Activated gamma-delta T cell (primary cell): ENCODE data around the gene KLHL17.

Experiments
- DNase-seq: peaks from one replicate; lab custom pipeline; 2025; lab: John Stamatoyannopoulos, UW

KLHL17 gene

DNA sequence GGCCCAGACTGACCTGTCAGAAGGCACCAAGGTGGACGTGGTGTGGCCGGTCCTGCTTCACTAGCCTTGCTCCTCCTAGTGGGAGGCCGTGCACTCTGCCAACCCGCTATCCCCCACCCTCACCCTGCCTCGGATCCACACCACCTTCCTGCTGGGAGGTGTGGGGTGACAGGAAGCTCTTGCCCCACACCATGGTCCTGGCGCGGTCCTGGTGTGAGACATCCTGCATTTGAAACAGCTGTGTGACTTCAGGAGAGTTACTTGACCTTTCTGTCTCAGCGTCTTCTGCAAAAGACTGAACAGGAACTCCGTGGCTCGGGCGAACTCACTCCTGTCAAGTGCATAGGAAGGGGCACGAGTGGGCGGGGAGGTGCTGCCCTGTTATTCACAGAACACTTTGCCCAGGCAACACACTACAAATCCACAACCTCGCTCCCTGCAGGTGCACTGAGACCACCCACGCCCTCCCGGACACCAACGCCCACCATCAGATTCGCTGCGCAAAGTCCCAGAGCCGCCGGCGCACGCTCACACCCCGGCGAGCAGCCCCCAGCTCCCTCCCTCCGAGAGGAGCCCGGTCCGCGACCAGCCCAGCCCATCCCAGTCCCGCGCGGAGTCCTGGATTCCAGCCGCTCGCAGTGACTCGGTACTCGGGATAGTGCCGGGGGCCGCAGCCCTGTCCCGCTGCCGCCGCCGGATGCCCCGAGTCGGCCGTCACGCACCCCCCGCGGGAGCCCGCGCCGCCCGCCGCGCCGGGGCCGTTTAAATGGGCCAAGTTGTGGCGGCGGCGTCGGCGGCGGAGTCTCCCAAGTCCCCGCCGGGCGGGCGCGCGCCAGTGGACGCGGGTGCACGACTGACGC, 37.0 kb upstream of the KLHL17 start, which contains the start of gene SAMD11:
Gene SAMD11 (plus strand): TSS at position 793 of the 860 bp plus-strand sequence. CDS start 509 bp downstream, outside the sequence.
- DNase-seq: peak; percentile 58

DNA sequence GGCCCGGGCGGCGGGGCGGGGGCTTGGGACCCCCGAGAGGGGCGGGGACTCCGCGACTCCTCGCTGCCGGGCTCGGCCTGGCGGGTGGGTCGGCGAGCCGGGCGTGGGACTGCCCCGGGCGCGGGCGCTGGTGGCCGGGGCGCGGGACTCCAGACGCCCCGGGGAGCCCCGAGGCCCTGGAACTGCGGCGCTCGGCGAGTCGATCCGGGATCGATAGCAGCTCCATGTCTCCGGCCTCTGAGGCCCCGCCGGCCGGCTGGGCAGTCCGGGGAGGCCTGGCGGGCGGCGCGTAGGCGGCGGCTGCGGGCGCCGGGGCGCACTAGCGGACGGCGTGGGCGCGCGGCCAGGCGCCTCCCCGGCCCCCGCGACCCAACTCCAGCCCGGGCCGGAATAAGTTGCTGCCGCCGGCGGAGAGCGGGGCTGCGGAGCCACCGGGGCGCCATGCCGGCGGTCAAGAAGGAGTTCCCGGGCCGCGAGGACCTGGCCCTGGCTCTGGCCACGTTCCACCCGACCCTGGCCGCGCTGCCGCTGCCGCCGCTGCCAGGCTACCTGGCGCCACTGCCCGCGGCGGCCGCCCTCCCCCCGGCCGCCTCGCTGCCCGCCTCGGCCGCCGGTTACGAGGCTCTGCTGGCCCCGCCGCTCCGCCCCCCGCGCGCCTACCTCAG, 36.3 kb upstream of the KLHL17 start:
- no peak for DNase-seq

DNA sequence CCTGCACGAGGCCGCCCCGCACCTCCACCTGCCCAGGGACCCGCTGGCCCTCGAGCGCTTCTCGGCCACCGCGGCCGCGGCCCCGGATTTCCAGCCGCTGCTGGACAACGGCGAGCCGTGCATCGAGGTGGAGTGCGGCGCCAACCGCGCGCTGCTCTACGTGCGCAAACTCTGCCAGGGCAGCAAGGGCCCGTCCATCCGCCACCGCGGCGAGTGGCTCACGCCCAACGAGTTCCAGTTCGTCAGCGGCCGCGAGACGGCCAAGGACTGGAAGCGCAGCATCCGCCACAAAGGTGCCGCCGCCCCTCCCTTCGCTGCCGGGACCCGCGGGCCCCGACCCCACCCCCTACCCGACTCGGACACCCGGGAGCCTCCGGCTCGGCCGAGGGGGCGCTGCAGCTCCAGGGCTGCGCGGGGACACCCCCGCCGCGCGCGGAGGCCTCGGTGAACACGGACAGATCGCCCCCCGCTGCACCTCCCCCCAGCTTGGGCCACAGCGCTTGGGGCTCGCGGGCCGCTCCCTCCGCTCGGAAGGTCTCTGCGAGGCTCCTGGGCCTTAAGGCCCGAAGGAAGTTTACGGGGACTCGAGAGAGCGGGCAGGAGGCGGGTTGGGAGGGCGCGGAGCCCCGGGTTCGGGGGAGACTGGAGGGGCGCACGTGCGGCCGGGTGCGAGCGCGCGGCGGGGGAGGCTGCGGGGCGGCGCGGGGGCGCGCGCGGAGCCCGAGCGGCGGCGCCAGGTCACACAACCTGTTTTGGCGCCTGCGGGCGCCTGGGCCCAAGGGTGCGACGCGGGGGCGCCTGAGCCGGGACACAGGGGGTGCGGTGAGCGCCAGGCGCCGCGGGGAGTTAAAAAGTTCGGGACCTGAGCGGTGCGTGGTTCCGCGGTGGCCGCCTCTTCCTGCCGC, 35.5 kb upstream of the KLHL17 start:
- DNase-seq: no peak

DNA sequence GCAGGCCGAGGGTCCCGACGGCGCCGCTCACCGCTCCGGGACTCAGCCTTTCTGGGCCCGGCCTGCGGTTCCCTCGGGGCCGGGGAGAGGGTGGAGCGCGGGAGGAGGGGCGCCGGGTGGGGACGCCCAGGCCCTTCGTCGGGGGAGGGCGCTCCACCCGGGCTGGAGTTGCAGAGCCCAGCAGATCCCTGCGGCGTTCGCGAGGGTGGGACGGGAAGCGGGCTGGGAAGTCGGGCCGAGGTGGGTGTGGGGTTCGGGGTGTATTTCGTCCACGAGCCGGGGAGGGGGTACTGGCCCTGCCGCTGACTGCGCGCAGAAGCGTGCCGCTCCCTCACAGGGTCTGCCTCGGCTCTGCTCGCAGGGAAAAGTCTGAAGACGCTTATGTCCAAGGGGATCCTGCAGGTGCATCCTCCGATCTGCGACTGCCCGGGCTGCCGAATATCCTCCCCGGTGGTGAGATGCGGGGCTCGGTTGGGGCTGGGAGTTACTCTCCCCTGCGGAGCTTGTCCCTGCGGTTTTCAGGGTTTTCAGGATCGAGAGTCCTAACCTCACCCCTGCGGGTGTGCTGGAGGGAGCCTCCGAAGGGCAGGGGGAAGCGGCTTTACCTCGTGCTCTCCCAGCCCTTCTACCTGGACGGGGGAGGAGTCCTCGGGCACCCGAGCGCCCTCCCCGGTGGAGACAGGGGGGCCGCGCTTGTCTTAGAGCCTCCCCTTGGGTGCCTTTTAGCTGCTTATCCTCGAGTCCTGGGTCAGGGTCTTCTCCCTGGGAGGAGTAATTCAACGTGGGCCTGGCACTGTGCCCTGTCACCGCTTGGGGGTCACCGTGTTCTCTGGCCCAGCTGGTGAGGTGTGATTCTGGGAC, 34.6 kb upstream of the KLHL17 start:
- DNase-seq: no peak

DNA sequence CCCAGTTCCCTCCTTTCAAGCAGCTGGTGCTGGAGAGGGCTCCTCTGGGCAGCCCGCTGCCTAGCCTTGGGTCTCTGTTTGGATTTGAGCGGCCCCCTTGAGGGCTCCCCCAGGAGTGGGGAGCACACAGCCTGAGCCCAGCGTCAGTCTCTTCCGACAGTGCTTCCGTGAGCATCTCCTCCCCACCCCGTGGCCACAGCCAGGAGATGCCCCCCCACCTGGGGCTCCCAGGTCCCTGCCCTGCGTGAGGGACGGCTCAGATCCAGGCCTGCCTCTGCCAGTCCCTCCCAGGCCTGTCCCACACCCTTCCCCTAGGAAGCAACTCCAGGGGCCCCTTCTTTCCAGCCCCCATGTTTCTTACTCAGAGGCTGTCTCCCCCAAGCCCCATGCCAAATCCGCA, 33.1 kb upstream of the KLHL17 start:
- no peak for DNase-seq

DNA sequence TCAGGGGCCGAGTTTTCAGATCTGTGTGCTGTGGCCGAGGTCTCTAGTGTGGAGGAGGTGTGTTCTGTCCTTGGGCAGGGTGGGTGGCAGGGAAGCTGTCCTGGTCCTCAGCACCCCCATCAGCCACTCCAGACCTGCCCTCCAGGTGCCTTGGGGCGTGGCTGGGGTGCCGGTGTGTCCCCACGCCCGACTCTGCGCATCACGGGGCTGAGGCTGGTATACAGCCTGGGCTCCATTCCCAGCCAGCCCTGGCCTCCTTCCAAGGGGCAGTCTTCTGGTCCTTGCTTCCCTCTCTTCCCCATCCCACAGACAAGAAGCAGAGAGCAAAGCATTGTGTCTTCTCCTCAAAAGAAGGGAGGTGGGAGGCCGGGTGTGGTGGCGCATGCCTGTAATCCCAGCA, 32.6 kb upstream of the KLHL17 start:
- DNase-seq: no peak

DNA sequence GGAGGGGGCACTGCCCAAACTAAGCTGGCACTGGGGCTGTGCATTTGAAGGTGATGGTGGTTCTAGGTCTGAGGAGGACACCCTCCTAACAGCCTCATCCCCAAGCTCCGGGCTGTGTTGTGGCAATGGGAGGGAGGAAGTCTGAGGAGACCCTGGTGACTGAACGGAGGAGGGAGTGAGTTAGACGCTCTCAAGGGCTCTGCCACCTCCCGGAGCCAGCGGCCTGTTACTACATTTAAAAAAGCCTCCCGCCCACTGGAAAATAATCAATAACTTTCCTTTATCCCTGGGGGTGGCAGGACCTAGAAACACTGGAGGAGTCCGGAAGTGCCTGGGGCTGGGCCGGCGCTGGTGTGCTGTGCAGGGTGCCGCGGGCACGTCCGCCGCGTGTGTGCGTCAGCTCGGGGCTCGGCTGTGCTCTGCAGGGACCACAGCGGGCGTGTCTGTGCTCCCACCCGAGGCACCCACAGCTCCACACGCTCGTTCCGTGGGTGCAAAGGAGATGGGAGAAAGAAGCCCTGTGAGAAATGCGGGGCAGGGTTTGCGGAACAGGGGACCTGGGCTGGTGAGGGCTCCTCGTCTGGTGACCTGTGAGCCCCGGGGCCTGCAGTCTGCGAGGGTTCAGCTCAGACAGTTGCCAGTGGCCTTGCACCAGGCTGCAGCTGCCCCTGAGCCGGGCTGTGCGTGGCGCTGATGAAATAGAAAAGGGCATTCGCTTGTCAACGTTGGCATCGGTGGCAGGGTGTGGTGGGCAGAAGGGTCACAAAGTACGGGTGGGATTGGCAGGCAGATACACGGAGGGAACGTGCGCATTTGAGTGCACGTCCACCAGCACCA, 31.3 kb upstream of the KLHL17 start:
- DNase-seq: no peak

DNA sequence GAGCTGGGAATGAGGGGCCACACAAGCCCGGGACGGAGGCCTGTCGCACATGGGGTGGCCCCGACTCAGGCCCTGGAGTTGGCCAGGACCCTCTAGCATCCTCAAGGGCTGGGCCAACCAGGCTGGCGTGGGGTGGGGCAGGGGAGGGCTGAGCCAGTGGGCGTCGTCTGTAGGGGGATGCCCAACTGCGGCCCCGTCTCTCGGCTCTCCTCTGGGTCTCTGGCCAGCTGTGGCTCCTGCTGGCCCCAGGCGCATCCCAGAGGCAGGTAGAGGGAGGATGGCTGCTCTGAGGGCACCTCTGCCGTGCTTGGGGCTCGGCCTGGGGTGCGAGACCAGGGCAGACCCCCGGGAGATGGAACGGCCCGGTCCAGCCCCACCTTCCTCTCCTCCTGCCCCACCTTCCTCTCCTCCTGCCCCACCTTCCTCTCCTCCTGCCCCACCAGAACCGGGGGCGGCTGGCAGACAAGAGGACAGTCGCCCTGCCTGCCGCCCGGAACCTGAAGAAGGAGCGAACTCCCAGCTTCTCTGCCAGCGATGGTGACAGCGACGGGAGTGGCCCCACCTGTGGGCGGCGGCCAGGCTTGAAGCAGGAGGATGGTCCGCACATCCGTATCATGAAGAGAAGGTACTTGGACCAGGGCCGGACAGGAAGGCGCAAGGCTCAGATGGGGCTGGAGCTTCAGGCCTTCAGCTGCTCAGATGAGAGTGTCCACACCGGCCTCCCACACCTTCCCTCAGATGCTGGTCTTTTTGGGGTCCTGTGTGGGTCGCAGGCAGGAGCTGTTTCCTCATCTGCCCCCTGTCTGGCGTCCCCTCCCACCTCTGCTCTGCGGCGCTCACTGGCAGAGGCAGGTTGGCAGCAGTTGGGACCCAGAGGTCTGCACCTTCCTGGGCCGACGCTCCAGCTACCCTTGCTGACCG, 30.4 kb upstream of the KLHL17 start:
- DNase-seq: no peak

DNA sequence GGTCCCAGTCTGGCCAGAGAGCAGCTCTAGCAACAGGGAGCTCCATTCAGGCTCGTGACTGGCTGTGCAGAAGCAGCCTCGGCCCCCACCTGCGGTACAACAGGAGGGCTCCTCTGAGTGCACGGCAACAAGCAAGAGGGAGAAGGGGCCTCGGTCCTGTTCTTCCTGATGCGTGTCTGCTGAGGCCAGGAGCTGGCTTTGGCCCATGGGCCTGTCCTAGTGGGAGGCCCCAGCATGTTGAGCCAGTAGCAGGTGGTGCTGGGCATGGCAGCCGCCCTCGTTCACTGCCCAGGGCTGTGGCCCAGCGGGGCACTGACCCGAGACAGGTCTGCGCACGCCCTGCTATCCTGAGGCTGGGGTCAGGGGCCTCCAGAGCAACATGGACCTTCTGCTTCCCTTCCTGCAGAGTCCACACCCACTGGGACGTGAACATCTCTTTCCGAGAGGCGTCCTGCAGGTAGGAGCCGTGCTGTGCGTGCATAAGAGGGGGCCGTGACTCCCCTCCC, 29.7 kb upstream of the KLHL17 start:
- DNase-seq: no peak

DNA sequence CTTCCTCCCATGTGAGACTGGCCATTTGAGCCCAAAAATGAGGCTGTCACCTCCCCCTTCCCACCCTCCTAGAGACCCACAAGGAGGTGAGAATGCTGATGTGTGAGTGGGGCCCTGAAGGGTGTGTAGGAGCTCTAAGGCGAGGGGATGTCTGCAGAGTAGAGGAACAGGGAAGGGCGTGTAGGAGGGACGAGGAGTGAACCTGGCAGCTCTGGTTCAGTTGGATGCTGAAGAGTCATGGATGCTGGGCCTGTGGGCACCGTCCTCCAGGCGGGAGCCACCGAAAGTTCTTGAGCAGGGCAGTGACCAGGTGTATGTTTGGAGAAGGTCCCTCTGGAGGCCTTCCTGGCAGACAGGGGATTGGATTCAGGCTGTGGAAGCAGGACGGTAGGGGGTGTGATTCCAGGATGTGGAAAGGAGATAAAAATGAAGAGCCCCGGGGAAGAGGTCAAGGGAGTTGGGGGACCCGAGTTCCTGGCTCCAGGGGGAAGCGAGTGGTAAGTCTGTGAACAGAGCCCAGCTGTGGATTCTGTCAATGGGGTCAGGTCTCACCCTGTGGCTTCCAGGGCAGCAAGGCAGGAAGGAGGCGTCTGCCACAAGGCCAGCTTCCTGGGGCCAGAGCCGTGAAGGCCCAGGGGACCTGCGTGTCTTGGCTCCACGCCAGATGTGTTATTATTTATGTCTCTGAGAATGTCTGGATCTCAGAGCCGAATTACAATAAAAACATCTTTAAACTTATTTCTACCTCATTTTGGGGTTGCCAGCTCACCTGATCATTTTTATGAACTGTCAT, 28.8 kb upstream of the KLHL17 start:
- no peak for DNase-seq

DNA sequence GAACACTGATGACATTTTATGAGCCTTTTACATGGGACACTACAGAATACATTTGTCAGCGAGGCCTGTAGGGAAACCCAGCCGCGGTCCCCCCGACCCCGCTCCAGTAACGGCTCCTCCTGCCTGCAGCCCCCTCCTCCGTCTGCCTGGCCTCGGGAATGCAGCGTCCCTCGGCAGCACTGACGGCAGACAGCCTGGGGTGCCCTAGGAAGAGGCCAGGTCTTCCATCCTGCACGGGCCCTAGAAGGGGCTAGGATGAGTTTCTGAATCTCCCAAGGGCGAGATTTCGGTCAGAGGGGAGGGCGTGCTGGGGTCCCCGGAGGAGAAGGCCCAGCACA, 28.2 kb upstream of the KLHL17 start:
- DNase-seq: no peak

DNA sequence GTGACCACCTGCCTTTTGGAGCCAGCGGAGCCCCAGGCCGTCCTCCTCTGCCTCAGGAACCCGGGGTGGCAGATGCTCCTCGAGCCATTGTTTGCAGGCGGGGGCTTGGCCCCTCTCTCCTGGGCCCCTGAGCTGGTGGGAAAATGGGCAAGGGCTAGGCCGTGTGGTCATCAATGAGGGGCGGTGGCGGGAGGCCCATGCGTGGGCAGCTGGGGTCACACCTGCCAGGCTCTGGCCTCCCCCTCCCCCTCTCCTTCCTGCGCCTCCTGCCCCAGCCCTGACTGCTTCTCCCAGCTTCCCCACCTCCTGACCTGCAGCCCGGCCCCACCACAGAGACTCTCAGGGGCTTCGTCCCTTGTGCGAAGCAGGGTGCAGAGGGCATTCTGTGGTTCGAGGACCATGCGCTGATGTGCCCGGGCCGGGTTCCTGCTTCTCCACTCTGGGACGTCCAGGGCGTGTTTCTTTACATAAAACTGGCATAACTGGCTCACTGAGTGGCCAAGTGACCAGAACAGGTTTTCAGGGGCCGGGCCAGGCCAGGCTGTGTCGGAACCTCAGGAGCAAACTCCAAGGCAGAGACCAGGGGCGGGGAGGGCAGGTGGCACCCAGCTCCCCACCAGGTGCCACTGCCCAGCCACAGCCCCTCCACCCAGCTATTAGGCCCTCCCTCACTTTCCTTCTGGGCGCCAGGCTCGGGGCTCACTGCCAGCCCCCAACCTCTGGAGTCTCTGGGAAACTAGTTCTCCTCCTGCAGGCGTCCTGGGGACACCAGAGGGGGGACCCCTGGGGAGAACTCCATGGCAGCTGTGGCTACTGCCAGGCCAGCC, 27.4 kb upstream of the KLHL17 start:
- DNase-seq: no peak

DNA sequence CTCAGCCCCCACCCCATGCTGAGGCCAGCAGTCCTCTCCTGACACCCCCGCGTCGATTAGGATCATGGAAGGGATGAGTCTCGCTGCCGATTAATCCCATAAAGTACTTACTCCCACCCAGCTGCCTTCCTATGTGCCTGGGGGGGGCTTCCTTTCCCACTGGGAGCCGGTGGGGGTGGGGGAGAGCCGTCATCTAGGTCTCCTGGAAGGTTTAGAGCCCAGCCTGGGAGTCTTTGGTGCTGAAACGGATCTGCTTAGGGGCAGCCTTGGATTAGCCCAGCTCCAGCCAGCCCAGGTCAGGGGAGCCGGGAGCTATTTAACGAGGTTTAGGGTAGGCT, 26.8 kb upstream of the KLHL17 start:
- DNase-seq: no peak

DNA sequence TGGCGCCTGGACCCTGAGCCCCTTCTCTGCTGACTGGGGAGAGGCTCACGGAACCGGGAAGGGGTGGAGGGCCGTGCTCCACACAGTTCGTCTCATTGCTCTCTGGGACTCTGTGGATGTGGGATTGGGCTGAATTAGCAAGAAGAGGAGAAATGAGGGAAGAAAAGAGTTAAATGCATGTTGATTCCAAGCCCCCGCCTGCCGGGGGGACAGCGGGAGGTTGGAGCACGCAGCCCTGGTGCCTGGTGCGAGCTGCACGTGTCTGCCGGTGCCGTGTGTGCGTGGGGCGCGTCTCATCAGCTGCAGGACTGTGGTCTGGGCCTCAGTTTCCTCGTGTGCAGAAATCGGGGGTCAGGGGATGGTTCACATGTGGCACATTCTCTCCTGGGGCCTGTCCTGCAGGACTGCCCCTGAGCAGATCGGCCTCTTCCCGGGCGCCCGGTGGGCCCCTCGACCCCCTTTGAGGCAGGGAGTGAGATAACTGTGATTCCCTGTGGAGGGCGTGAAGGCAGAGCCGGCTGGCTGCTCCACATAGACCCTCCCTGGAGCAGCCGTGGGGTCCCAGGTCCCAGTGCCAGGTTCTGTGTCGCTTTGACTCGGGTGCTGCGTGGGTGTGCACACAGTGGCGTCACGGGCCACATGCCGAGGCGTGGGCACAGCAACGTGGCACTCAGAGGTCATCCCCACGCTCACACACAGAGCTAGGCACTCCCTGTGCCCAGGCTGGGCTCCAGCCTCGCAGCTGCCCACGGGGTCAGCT, 25.2 kb upstream of the KLHL17 start:
- DNase-seq: no peak

DNA sequence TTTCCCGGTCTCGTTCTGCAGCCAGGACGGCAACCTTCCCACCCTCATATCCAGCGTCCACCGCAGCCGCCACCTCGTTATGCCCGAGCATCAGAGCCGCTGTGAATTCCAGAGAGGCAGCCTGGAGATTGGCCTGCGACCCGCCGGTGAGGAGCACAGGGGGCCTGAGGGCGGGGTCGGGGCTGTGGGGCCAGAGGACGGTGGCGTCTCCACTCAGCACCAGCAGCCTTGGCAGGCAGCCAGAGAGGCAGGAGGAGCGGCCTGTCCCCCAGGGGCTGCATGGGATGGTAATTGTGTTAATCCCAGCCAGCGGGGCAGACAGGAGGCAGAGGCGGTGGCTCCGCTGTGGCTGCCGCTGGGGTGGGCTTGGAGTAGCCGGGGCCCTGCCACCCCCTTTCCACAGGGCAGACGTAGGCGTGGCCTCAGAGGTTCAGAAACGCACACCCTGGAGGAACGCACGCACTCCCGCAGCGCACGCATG, 24.6 kb upstream of the KLHL17 start:
- no peak for DNase-seq

DNA sequence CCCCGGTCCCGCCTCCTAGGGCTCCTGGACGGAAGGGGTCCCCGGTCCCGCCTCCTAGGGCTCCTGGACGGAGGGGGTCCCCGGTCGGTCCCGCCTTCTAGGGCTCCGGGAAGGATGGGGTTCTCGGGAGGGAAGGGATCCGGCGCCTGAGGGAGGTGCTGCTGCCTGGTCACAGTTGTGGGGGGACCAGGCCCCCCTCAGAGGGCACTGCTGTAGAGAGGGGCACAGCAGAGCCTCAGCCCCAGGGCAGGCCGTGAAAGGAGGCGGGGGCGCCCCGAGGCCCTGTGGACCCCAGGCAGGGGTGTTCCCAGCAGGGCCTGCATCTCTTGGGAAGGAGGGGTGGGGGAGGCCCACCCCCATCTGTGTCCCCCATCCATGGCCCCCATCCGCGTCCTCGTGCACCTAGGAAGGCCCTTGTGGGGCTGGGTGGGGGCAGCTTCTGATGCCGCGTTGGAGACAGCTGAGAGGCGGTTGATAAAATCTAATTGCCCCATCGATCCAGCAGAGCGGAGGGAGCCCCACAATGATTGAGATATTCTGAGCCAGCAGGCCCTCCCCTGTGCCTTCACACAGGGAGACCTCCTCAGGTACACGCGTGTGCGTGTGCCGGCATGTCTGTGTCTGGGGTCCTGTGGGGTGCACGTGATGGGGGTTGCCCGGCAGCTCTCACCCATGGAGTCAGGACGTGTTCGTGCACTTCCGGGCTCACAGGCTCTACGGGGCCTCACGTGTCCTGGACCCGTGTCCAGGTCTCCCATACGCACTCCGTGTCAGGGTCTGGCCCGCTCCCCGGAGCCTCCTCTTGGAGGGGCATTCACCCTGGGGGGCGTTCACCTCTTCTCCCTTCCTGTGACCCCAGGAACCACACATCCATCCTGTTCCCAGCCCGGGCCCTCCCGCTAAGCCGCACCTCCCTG, 23.8 kb upstream of the KLHL17 start:
- no peak for DNase-seq
